ENCODE results near the gene ZDHHC14. TPM values are rescaled to one million over a fixed set of nuclear protein-coding genes. Genes with fewer than 3 reads are reported as not detected.

Gene ZDHHC14
- total RNA-seq, 1 donor from 2014 or later, result 1.8 TPM

DNA sequence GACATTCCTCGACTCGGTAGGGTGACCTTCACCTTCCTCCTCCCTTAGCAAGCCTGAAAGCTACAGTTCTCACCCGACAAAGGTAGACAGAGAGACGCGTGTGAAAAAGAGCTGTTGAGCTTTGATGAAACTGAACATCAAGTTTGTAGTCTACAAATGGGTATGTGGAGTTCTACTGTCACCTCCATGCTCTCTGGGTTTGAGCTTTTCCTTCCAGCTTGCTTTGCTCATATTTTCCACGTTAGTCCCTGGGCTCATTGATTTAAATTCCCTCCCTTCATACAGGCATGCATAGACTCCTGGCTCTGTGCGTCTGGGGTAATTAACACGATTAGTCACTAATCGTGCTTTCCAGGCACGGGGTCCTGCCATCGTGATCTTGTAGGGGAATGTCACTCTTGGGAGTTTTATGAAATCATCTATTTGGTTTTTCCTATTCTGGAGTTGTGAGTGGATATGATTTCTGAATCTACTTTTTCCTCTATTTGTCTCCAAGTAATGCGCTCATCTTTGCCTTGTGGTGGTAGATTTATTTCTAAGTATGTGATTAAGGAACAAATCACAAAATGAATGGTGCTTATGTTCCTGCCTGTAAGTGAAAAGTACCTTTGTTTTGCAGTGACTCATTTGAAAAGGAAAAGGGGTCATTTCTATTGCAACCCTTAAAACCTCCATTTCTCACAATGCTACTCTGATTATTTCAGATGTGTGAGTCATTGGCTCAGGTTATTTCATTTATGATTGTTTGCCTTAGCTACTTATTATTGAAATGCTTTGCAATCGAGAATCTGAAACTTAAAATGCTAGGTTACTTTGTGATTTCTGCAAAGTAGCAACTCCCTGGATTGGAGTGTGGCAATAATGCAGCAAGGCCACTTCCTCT is 154.6 kb downstream of the ZDHHC14 start:
- DNase-seq (ENCODE audit: low read depth) (peak; percentile 90), FAIRE-seq (no peak)
- no peak overlapping the region for H3K4me3 ChIP-seq (ENCODE audit: low read depth, low read length)
- H3K36me3 ChIP-seq (ENCODE audit: control insufficient read depth, insufficient read depth, low read length), result no peaks in the 10 kb centered on the region
- H3K27me3 ChIP-seq (ENCODE audit: control insufficient read depth, insufficient read depth, low read length), result no peaks in the 10 kb centered on the region
- TF ChIP-seq CTCF (IDR thresholded peaks at IDR 0.05; ENCODE audit: insufficient read depth, low read length, severe bottlenecking), result no peak

GRCh38 chr6:157536223-157536545 is 155.2 kb downstream of the ZDHHC14 start:
- H3K36me3 ChIP-seq (ENCODE audit: control insufficient read depth, insufficient read depth, low read length), result no peaks in the 10 kb centered on the region
- H3K27me3 ChIP-seq (ENCODE audit: control insufficient read depth, insufficient read depth, low read length), result no peaks in the 10 kb centered on the region
- no peak for TF ChIP-seq CTCF (IDR thresholded peaks at IDR 0.05; ENCODE audit: insufficient read depth, low read length, severe bottlenecking)
- DNase-seq (ENCODE audit: low read depth) (no peak), FAIRE-seq (no peak)
- H3K4me3 ChIP-seq (ENCODE audit: low read depth, low read length), result no peak overlapping the region

- TF ChIP-seq CTCF (IDR thresholded peaks at IDR 0.05; ENCODE audit: insufficient read depth, low read length, severe bottlenecking), result no peak
- Histone ChIP-seq H3K36me3 (ENCODE audit: control insufficient read depth, insufficient read depth, low read length) (no peaks in the 10 kb centered on the region), H3K27me3 (ENCODE audit: control insufficient read depth, insufficient read depth, low read length) (no peaks in the 10 kb centered on the region), H3K4me3 (ENCODE audit: low read depth, low read length) (no peak overlapping the region)
- DNase-seq (ENCODE audit: low read depth) (no peak), FAIRE-seq (no peak)
Observed at GRCh38 chr6:157537556-157537955, 156.6 kb downstream of the ZDHHC14 start.

DNA sequence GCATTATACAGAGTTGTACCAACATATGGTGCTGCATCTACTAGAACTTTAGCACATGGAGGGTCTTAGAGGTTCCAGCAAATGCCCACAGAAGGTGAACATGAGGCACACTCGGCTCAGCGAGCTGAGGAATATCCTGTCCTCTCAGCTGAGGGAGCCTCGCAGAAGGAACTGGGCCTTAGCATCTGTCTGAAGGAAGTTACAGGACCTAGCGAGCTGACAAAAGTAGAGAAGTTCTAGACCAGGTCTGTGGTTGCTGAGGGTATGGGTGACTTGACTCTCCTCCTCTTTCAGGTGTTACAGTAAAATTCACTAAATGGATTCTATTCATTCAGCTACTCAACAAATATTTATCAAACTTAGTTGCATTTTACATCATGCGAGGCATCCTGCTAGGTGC is 157.2 kb downstream of the ZDHHC14 start:
- no peaks in the 10 kb centered on the region for H3K36me3 ChIP-seq (ENCODE audit: control insufficient read depth, insufficient read depth, low read length)
- DNase-seq (ENCODE audit: low read depth), result no peak
- no peak for TF ChIP-seq CTCF (IDR thresholded peaks at IDR 0.05; ENCODE audit: insufficient read depth, low read length, severe bottlenecking)
- H3K4me3 ChIP-seq (ENCODE audit: low read depth, low read length), result no peak overlapping the region
- H3K27me3 ChIP-seq (ENCODE audit: control insufficient read depth, insufficient read depth, low read length), result no peaks in the 10 kb centered on the region
- FAIRE-seq, result no peak

- no peak overlapping the region for H3K4me3 ChIP-seq (ENCODE audit: low read depth, low read length)
- DNase-seq (ENCODE audit: low read depth), result no peak
- no peaks in the 10 kb centered on the region for H3K36me3 ChIP-seq (ENCODE audit: control insufficient read depth, insufficient read depth, low read length)
- no peaks in the 10 kb centered on the region for H3K27me3 ChIP-seq (ENCODE audit: control insufficient read depth, insufficient read depth, low read length)
- FAIRE-seq, result no peak
- no peak for TF ChIP-seq CTCF (IDR thresholded peaks at IDR 0.05; ENCODE audit: insufficient read depth, low read length, severe bottlenecking)
Observed at GRCh38 chr6:157538698-157539097, 157.7 kb downstream of the ZDHHC14 start.

GRCh38 chr6:157539421-157539822 is 158.4 kb downstream of the ZDHHC14 start:
- Histone ChIP-seq H3K36me3 (ENCODE audit: control insufficient read depth, insufficient read depth, low read length) (no peaks in the 10 kb centered on the region), H3K27me3 (ENCODE audit: control insufficient read depth, insufficient read depth, low read length) (no peaks in the 10 kb centered on the region), H3K4me3 (ENCODE audit: low read depth, low read length) (no peak overlapping the region)
- no peak for TF ChIP-seq CTCF (IDR thresholded peaks at IDR 0.05; ENCODE audit: insufficient read depth, low read length, severe bottlenecking)
- no peak for DNase-seq (ENCODE audit: low read depth)
- FAIRE-seq, result no peak

Data from bronchial epithelial cell (primary cell).